IPS-20b (cell line): ENCODE measurements around the gene ZSCAN26.

Source experiments
- H3K27ac ChIP-seq: one replicate; pipeline ENCODE4 v1.5.1; 2013; ENCODE audit warnings: low read length
- H3K27me3 ChIP-seq: 2 replicates; pipeline ENCODE4 v1.6.1; 2013; ENCODE audit warnings: mild to moderate bottlenecking, low read length, inconsistent platforms; ENCODE audit not compliant: insufficient read depth
- H3K36me3 ChIP-seq: 2 replicates; pipeline ENCODE4 v1.6.1; 2013; ENCODE audit warnings: low read depth, mild to moderate bottlenecking, inconsistent platforms, low read length, moderate library complexity; ENCODE audit not compliant: insufficient read depth
- H3K4me1 ChIP-seq: 2 replicates; pipeline ENCODE4 v1.6.1; 2013; ENCODE audit warnings: mild to moderate bottlenecking, control low read depth, inconsistent platforms, low read length, moderate library complexity; ENCODE audit not compliant: insufficient read depth
- H3K4me3 ChIP-seq: 2 replicates; pipeline ENCODE4 v1.5.1; 2013; ENCODE audit warnings: mild to moderate bottlenecking, low read length, inconsistent platforms
- H3K9ac ChIP-seq: 2 replicates; pipeline ENCODE4 v1.6.1; 2013; ENCODE audit warnings: low read depth, mild to moderate bottlenecking, inconsistent platforms, low read length, moderate library complexity
- H3K9me3 ChIP-seq: 2 replicates; pipeline ENCODE4 v1.6.1; 2013; ENCODE audit warnings: mild to moderate bottlenecking, low read depth, low read length, inconsistent platforms; ENCODE audit not compliant: insufficient read depth

The ZSCAN26 gene

GRCh38 chr6:28263922-28264321 lies 3.0 kb upstream of the ZSCAN26 start:
- no peak overlapping the region for H3K27ac ChIP-seq
- H3K36me3 ChIP-seq = no peaks in the 10 kb centered on the region
- no peaks in the 10 kb centered on the region for H3K9me3 ChIP-seq
- H3K9ac ChIP-seq = no peak overlapping the region
- H3K4me3 ChIP-seq = no peak overlapping the region
- peaks cover 4% of the 10 kb centered on the region; the same call in 1 of the 2 replicates for H3K4me1 ChIP-seq
- peaks cover 21% of the 10 kb centered on the region for H3K27me3 ChIP-seq

GRCh38 chr6:28264834-28265401 lies 2.0 kb upstream of the ZSCAN26 start:
- H3K27ac ChIP-seq = no peak overlapping the region
- H3K4me1 ChIP-seq = peaks cover 4% of the 10 kb centered on the region; the same call in 1 of the 2 replicates
- H3K4me3 ChIP-seq = no peak overlapping the region
- H3K9me3 ChIP-seq = no peaks in the 10 kb centered on the region
- no peaks in the 10 kb centered on the region for H3K36me3 ChIP-seq
- H3K9ac ChIP-seq = no peak overlapping the region
- H3K27me3 ChIP-seq = peaks cover 21% of the 10 kb centered on the region

- no peaks in the 10 kb centered on the region for H3K36me3 ChIP-seq
- no peaks in the 10 kb centered on the region for H3K9me3 ChIP-seq
- H3K27ac ChIP-seq = peak overlapping the region; percentile 28
- H3K27me3 ChIP-seq = peaks cover 16% of the 10 kb centered on the region
- H3K4me3 ChIP-seq = peak overlapping the region; percentile 93
- peaks cover 4% of the 10 kb centered on the region; the same call in 1 of the 2 replicates for H3K4me1 ChIP-seq
- H3K9ac ChIP-seq = peak overlapping the region; percentile 87
Measured at GRCh38 chr6:28266563-28266961, 381 bp upstream of the ZSCAN26 start.

- peaks cover 6% of the 10 kb centered on the region for H3K27me3 ChIP-seq
- H3K4me3 ChIP-seq = peak overlapping the region; percentile 93
- H3K4me1 ChIP-seq = peaks cover 4% of the 10 kb centered on the region; the same call in 1 of the 2 replicates
- peak overlapping the region; percentile 87; the same call in 1 of the 2 replicates for H3K9ac ChIP-seq
- H3K27ac ChIP-seq = peak overlapping the region; percentile 28
- H3K36me3 ChIP-seq = peaks cover 11% of the 10 kb centered on the region
- H3K9me3 ChIP-seq = no peaks in the 10 kb centered on the region
Measured at GRCh38 chr6:28267695-28268059, 734 bp downstream of the ZSCAN26 start.

GRCh38 chr6:28269492-28269891 lies 2.5 kb downstream of the ZSCAN26 start:
- peaks cover 4% of the 10 kb centered on the region; the same call in 1 of the 2 replicates for H3K4me1 ChIP-seq
- H3K9ac ChIP-seq = no peak overlapping the region
- H3K4me3 ChIP-seq = no peak overlapping the region
- H3K27ac ChIP-seq = no peak overlapping the region
- no peaks in the 10 kb centered on the region for H3K27me3 ChIP-seq
- no peaks in the 10 kb centered on the region for H3K9me3 ChIP-seq
- H3K36me3 ChIP-seq = peaks cover 27% of the 10 kb centered on the region

- H3K27ac ChIP-seq = no peak overlapping the region
- no peaks in the 10 kb centered on the region for H3K4me1 ChIP-seq
- H3K36me3 ChIP-seq = peaks cover 55% of the 10 kb centered on the region
- H3K9me3 ChIP-seq = no peaks in the 10 kb centered on the region
- H3K9ac ChIP-seq = no peak overlapping the region
- H3K27me3 ChIP-seq = no peaks in the 10 kb centered on the region
- no peak overlapping the region for H3K4me3 ChIP-seq
Measured at GRCh38 chr6:28274888-28275287, 7.9 kb downstream of the ZSCAN26 start.

- H3K4me1 ChIP-seq = peaks cover under 1% of the 10 kb centered on the region; the same call in 1 of the 2 replicates
- H3K4me3 ChIP-seq = no peak overlapping the region
- H3K36me3 ChIP-seq = peaks cover 44% of the 10 kb centered on the region
- H3K27me3 ChIP-seq = peaks cover 4% of the 10 kb centered on the region; the same call in 1 of the 2 replicates
- H3K9me3 ChIP-seq = no peaks in the 10 kb centered on the region
- H3K27ac ChIP-seq = no peak overlapping the region
- H3K9ac ChIP-seq = no peak overlapping the region
Measured at GRCh38 chr6:28277746-28278145, 10.8 kb downstream of the ZSCAN26 start.

- peaks cover 36% of the 10 kb centered on the region for H3K36me3 ChIP-seq
- H3K27ac ChIP-seq = no peak overlapping the region
- H3K4me1 ChIP-seq = peaks cover 5% of the 10 kb centered on the region; the same call in 1 of the 2 replicates
- peak overlapping the region; percentile 93 for H3K4me3 ChIP-seq
- peak overlapping the region; percentile 91; the same call in 1 of the 2 replicates for H3K9ac ChIP-seq
- no peaks in the 10 kb centered on the region for H3K9me3 ChIP-seq
- peaks cover 4% of the 10 kb centered on the region; the same call in 1 of the 2 replicates for H3K27me3 ChIP-seq
Measured at GRCh38 chr6:28280595-28281287, 13.8 kb downstream of the ZSCAN26 start.

- Histone ChIP-seq H3K36me3 (peaks cover 35% of the 10 kb centered on the region), H3K9me3 (no peaks in the 10 kb centered on the region), H3K27ac (no peak within 1 kb of the TSS), H3K27me3 (peaks cover 4% of the 10 kb centered on the region; the same call in 1 of the 2 replicates), H3K9ac (peak within 1 kb of the TSS; percentile 91), H3K4me3 (peak within 1 kb of the TSS; percentile 93), H3K4me1 (peaks cover 5% of the 10 kb centered on the region; the same call in 1 of the 2 replicates)
Measured at GRCh38 chr6:28281288-28282064, 14.5 kb downstream of the ZSCAN26 start, which contains the start of gene PGBD1. PGBD1 (plus strand) TSS chr6:28281572; CDS start chr6:28283814, 2,242 bp downstream.

- peaks cover 40% of the 10 kb centered on the region for H3K36me3 ChIP-seq
- peak overlapping the region; percentile 91; the same call in 1 of the 2 replicates for H3K9ac ChIP-seq
- peak overlapping the region; percentile 93 for H3K4me3 ChIP-seq
- H3K27me3 ChIP-seq = peaks cover 4% of the 10 kb centered on the region; the same call in 1 of the 2 replicates
- H3K4me1 ChIP-seq = peaks cover 5% of the 10 kb centered on the region; the same call in 1 of the 2 replicates
- H3K27ac ChIP-seq = no peak overlapping the region
- H3K9me3 ChIP-seq = no peaks in the 10 kb centered on the region
Measured at GRCh38 chr6:28282926-28283325, 16.0 kb downstream of the ZSCAN26 start.

- H3K4me1 ChIP-seq = no peaks in the 10 kb centered on the region
- no peak overlapping the region for H3K9ac ChIP-seq
- no peaks in the 10 kb centered on the region for H3K9me3 ChIP-seq
- no peak overlapping the region for H3K4me3 ChIP-seq
- no peak overlapping the region for H3K27ac ChIP-seq
- H3K36me3 ChIP-seq = peaks cover 42% of the 10 kb centered on the region
- no peaks in the 10 kb centered on the region for H3K27me3 ChIP-seq
Measured at GRCh38 chr6:28291573-28291972, 24.6 kb downstream of the ZSCAN26 start.
